HG03175 (cell line): ENCODE data around the gene FCHO2.

Source experiments
- ATAC-seq: cut with Tn5 transposase; IDR thresholded peaks from one replicate; pipeline ENCODE4 v1.9.1; 2021; ENCODE audit warnings: mild to moderate bottlenecking, moderate library complexity; ENCODE audit not compliant: unreplicated experiment

The FCHO2 gene

GRCh38 chr5:73030531-73030930, 74.7 kb downstream of the FCHO2 start:
- no peak for ATAC-seq

- ATAC-seq: no peak
Observed at GRCh38 chr5:73030995-73031394, 75.2 kb downstream of the FCHO2 start.

GRCh38 chr5:73031839-73032238, 76.0 kb downstream of the FCHO2 start:
- no peak for ATAC-seq

- no peak for ATAC-seq
Observed at GRCh38 chr5:73032635-73033034, 76.8 kb downstream of the FCHO2 start.

GRCh38 chr5:73037545-73037944, 81.7 kb downstream of the FCHO2 start:
- no peak for ATAC-seq

- no peak for ATAC-seq
Observed at GRCh38 chr5:73039082-73039481, 83.2 kb downstream of the FCHO2 start.

GRCh38 chr5:73042993-73043392, 87.2 kb downstream of the FCHO2 start:
- ATAC-seq: no peak

- no peak for ATAC-seq
Observed at GRCh38 chr5:73044546-73044945, 88.7 kb downstream of the FCHO2 start.

- no peak for ATAC-seq
Observed at GRCh38 chr5:73045623-73046022, 89.8 kb downstream of the FCHO2 start.

- no peak for ATAC-seq
Observed at GRCh38 chr5:73061593-73061992, 105.8 kb downstream of the FCHO2 start.

GRCh38 chr5:73066466-73066865, 110.6 kb downstream of the FCHO2 start:
- ATAC-seq: no peak

- no peak for ATAC-seq
Observed at GRCh38 chr5:73067213-73067612, 111.4 kb downstream of the FCHO2 start.

- ATAC-seq: no peak
Observed at GRCh38 chr5:73081093-73081492, 125.3 kb downstream of the FCHO2 start.

- ATAC-seq: no peak
Observed at GRCh38 chr5:73088026-73088425, 132.2 kb downstream of the FCHO2 start.

- no peak for ATAC-seq
Observed at GRCh38 chr5:73093943-73094342, 138.1 kb downstream of the FCHO2 start.

- ATAC-seq: no peak
Observed at GRCh38 chr5:73094415-73094814, 138.6 kb downstream of the FCHO2 start.

GRCh38 chr5:73095564-73096238, 139.9 kb downstream of the FCHO2 start:
- ATAC-seq: no peak

GRCh38 chr5:73096239-73096575, 140.4 kb downstream of the FCHO2 start:
- ATAC-seq: no peak

GRCh38 chr5:73097740-73098139, 141.9 kb downstream of the FCHO2 start:
- ATAC-seq: no peak

- ATAC-seq: no peak
Observed at GRCh38 chr5:73100109-73100508, 144.3 kb downstream of the FCHO2 start.

GRCh38 chr5:73103870-73104299, 148.0 kb downstream of the FCHO2 start:
- ATAC-seq: no peak

GRCh38 chr5:73104326-73104725, 148.5 kb downstream of the FCHO2 start:
- no peak for ATAC-seq

- ATAC-seq: no peak
Observed at GRCh38 chr5:73106335-73106734, 150.5 kb downstream of the FCHO2 start.
